T-helper 22 cell (primary cell): ENCODE data around the gene RBFOX2.
"Not testable (repeated sequence)": the region's sequence is repeated elsewhere in the genome, so short reads cannot be mapped to it uniquely, and the experiment has no call there.

Experiments used
- DNase-seq: peaks from one replicate; pipeline ENCODE4 v3.0.0-alpha.2; 2020; ENCODE audit warnings: low read depth

RBFOX2 gene

GRCh38 chr22:36042240-36042639 is 13.6 kb upstream of the RBFOX2 start:
- no peak for DNase-seq

GRCh38 chr22:36039125-36039524 is 10.5 kb upstream of the RBFOX2 start:
- no peak for DNase-seq

- no peak for DNase-seq
Measured at GRCh38 chr22:36037102-36037758, 8.6 kb upstream of the RBFOX2 start.

- DNase-seq, result no peak
Measured at GRCh38 chr22:36036167-36036624, 7.6 kb upstream of the RBFOX2 start.

- DNase-seq, result no peak
Measured at GRCh38 chr22:36032611-36033010, 4.0 kb upstream of the RBFOX2 start.

- DNase-seq, result no peak
Measured at GRCh38 chr22:36029406-36029755, 757 bp upstream of the RBFOX2 start.

GRCh38 chr22:36027935-36028645 is 534 bp downstream of the RBFOX2 start:
- DNase-seq, result no peak

- no peak for DNase-seq
Measured at GRCh38 chr22:36027579-36027934, 1.1 kb downstream of the RBFOX2 start.

GRCh38 chr22:36026741-36027140 is 1.9 kb downstream of the RBFOX2 start:
- no peak for DNase-seq

- no peak for DNase-seq
Measured at GRCh38 chr22:36022697-36023096, 5.9 kb downstream of the RBFOX2 start.

GRCh38 chr22:36022162-36022561 is 6.5 kb downstream of the RBFOX2 start:
- DNase-seq, result no peak

GRCh38 chr22:36021606-36022153 is 6.9 kb downstream of the RBFOX2 start:
- DNase-seq, result no peak

- DNase-seq, result not testable (repeated sequence)
Measured at GRCh38 chr22:36020865-36021264, 7.8 kb downstream of the RBFOX2 start.

GRCh38 chr22:36017651-36018091 is 11.0 kb downstream of the RBFOX2 start:
- no peak for DNase-seq

- DNase-seq, result no peak
Measured at GRCh38 chr22:36016684-36017083, 11.9 kb downstream of the RBFOX2 start.

GRCh38 chr22:36015811-36016529 is 12.7 kb downstream of the RBFOX2 start:
- DNase-seq, result no peak

- DNase-seq, result no peak
Measured at GRCh38 chr22:36015155-36015810, 13.3 kb downstream of the RBFOX2 start.

GRCh38 chr22:36014546-36015074 is 14.0 kb downstream of the RBFOX2 start:
- no peak for DNase-seq

GRCh38 chr22:36012332-36012731 is 16.3 kb downstream of the RBFOX2 start:
- DNase-seq, result no peak

GRCh38 chr22:36010882-36011281 is 17.7 kb downstream of the RBFOX2 start:
- DNase-seq, result no peak

- no peak for DNase-seq
Measured at GRCh38 chr22:36010090-36010489, 18.5 kb downstream of the RBFOX2 start.

GRCh38 chr22:36009085-36009484 is 19.5 kb downstream of the RBFOX2 start:
- DNase-seq, result no peak
